Trophoblast cell (in vitro differentiated cells and primary cell): Measurements from ENCODE around the gene CCDC185.
A peak's percentile ranks its signal among the peaks of the same experiment; 100 is the strongest.

ENCODE experiments used
- DNase-seq, 2 donors: peaks; one replicate each; pipeline ENCODE4 v3.0.0-alpha.2; 2016
- H2AFZ ChIP-seq: 2 replicates; pipeline ENCODE4 v1.6.1; 2013; ENCODE audit warnings: low read length, moderate library complexity, mild to moderate bottlenecking; ENCODE audit not compliant: insufficient read depth, poor library complexity
- H2AK5ac ChIP-seq: 2 replicates; pipeline ENCODE4 v1.6.1; 2013; ENCODE audit warnings: mild to moderate bottlenecking, low read length
- H2BK120ac ChIP-seq: 2 replicates; pipeline ENCODE4 v1.6.1; 2013; ENCODE audit warnings: low read length, mild to moderate bottlenecking, moderate library complexity; ENCODE audit not compliant: insufficient read depth, poor library complexity
- H2BK12ac ChIP-seq: 2 replicates; pipeline ENCODE4 v1.6.1; 2013; ENCODE audit warnings: mild to moderate bottlenecking, low read length, moderate library complexity
- H2BK5ac ChIP-seq: 2 replicates; pipeline ENCODE4 v1.6.1; 2013; ENCODE audit warnings: low read length, low read depth, moderate library complexity, mild to moderate bottlenecking; ENCODE audit not compliant: poor library complexity
- H3K14ac ChIP-seq: 2 replicates; pipeline ENCODE4 v1.6.1; 2013; ENCODE audit warnings: mild to moderate bottlenecking, low read length
- H3K18ac ChIP-seq: 2 replicates; pipeline ENCODE4 v1.6.1; 2013; ENCODE audit warnings: mild to moderate bottlenecking, low read length
- H3K23ac ChIP-seq: 2 replicates; pipeline ENCODE4 v1.6.1; 2013; ENCODE audit warnings: low read length
- H3K27ac ChIP-seq: 2 replicates; pipeline ENCODE4 v1.5.1; 2013; ENCODE audit warnings: low read depth, mild to moderate bottlenecking, inconsistent platforms, low read length, moderate library complexity
- H3K27me3 ChIP-seq: 2 replicates; pipeline ENCODE4 v1.6.1; 2013; ENCODE audit warnings: inconsistent platforms, mild to moderate bottlenecking, low read length, moderate library complexity; ENCODE audit not compliant: insufficient read depth
- H3K36me3 ChIP-seq, 2 experiments: 1 replicate in 1 of 2; 2 replicates in 1 of 2; pipeline ENCODE4 v1.6.1; 2013; ENCODE audit warnings: low read length in 2 of 2, mild to moderate bottlenecking in 2 of 2, moderate library complexity in 1 of 2; ENCODE audit not compliant: insufficient read depth in 2 of 2, control insufficient read depth in 1 of 2
- H3K4ac ChIP-seq: 2 replicates; pipeline ENCODE4 v1.6.1; 2013; ENCODE audit warnings: low read depth, mild to moderate bottlenecking, low read length, moderate library complexity
- H3K4me1 ChIP-seq, 2 experiments: 1 replicate in 1 of 2; 2 replicates in 1 of 2; pipeline ENCODE4 v1.6.1; 2013; ENCODE audit warnings: low read length in 2 of 2, mild to moderate bottlenecking in 2 of 2, moderate library complexity in 1 of 2; ENCODE audit not compliant: insufficient read depth in 2 of 2, control insufficient read depth in 1 of 2
- H3K4me2 ChIP-seq: 2 replicates; pipeline ENCODE4 v1.6.1; 2013; ENCODE audit warnings: inconsistent platforms, mild to moderate bottlenecking, low read length, moderate library complexity
- H3K4me3 ChIP-seq: 2 replicates; pipeline ENCODE4 v1.5.1; 2013; ENCODE audit warnings: mild to moderate bottlenecking, low read depth, low read length, inconsistent platforms
- H3K79me1 ChIP-seq: one replicate; pipeline ENCODE4 v1.6.1; 2013; ENCODE audit warnings: low read length
- H3K79me2 ChIP-seq: 2 replicates; pipeline ENCODE4 v1.6.1; 2013; ENCODE audit warnings: low read length, mild to moderate bottlenecking; ENCODE audit not compliant: control insufficient read depth, insufficient read depth, poor library complexity
- H3K9ac ChIP-seq: 2 replicates; pipeline ENCODE4 v1.6.1; 2013; ENCODE audit warnings: mild to moderate bottlenecking, low read length
- H3K9me3 ChIP-seq: 2 replicates; pipeline ENCODE4 v1.6.1; 2013; ENCODE audit warnings: low read depth, mild to moderate bottlenecking, control low read depth, inconsistent platforms, low read length; ENCODE audit not compliant: insufficient read depth
- H4K12ac ChIP-seq: 2 replicates; pipeline ENCODE4 v1.6.1; 2013; ENCODE audit warnings: low read depth, mild to moderate bottlenecking, low read length, moderate library complexity
- H4K8ac ChIP-seq: 2 replicates; pipeline ENCODE4 v1.6.1; 2013; ENCODE audit warnings: low read depth, mild to moderate bottlenecking, low read length, moderate library complexity
- H4K91ac ChIP-seq: one replicate; pipeline ENCODE4 v1.6.1; 2013; ENCODE audit warnings: low read depth, mild to moderate bottlenecking, low read length, moderate library complexity
- WGBS: extraction: QIAGEN DNeasy Blood & Tissue Kit; methylation state at CpG from one replicate; pipeline ENCODE4 v1.1.7; 2013; ENCODE audit warnings: missing lambda C conversion rate; ENCODE audit not compliant: insufficient read length, insufficient coverage; ENCODE audit errors: extremely low coverage; 5-methylcytosine and 5-hydroxymethylcytosine counted together

The CCDC185 gene

GRCh38 chr1:223417903-223418663 lies 24.9 kb downstream of the CCDC185 start:
- no peak overlapping the region for H4K8ac ChIP-seq
- no peak overlapping the region for H3K4me2 ChIP-seq
- no peak overlapping the region for H4K12ac ChIP-seq
- no CpG with 5 or more reads among the region's 7 CpGs for WGBS
- no peak overlapping the region for H3K14ac ChIP-seq
- no peaks in the 10 kb centered on the region for H3K36me3 ChIP-seq
- no peak overlapping the region for H3K4ac ChIP-seq
- no peak overlapping the region for H3K27ac ChIP-seq
- H3K4me3 ChIP-seq = no peak overlapping the region
- no peak overlapping the region for H2BK120ac ChIP-seq
- H2AFZ ChIP-seq = no peak overlapping the region
- no peaks in the 10 kb centered on the region for H3K27me3 ChIP-seq
- H2BK5ac ChIP-seq = no peak overlapping the region
- no peaks in the 10 kb centered on the region for H3K79me2 ChIP-seq
- no peak overlapping the region for H3K23ac ChIP-seq
- H3K79me1 ChIP-seq = no peaks in the 10 kb centered on the region
- H3K18ac ChIP-seq = no peak overlapping the region
- H3K9ac ChIP-seq = no peak overlapping the region
- peaks cover 6% of the 10 kb centered on the region in 2 experiments for H3K4me1 ChIP-seq
- no peaks in the 10 kb centered on the region for H3K9me3 ChIP-seq
- H4K91ac ChIP-seq = no peak overlapping the region
- H2BK12ac ChIP-seq = no peak overlapping the region
- DNase-seq = no peak
- H2AK5ac ChIP-seq = no peak overlapping the region

- Histone ChIP-seq H3K79me1 (peaks cover 1% of the 10 kb centered on the region), H2BK120ac (no peak overlapping the region), H2BK5ac (no peak overlapping the region), H3K14ac (no peak overlapping the region), H4K8ac (no peak overlapping the region), H2AFZ (no peak overlapping the region), H3K4ac (no peak overlapping the region), H4K12ac (no peak overlapping the region), H3K27me3 (no peaks in the 10 kb centered on the region), H2BK12ac (no peak overlapping the region), H3K4me2 (no peak overlapping the region), H3K4me3 (no peak overlapping the region), H3K4me1 (peaks cover 6 to 8% of the 10 kb centered on the region in 2 experiments), H4K91ac (no peak overlapping the region), H3K36me3 (no peaks in the 10 kb centered on the region), H3K27ac (no peak overlapping the region), H2AK5ac (no peak overlapping the region), H3K79me2 (no peaks in the 10 kb centered on the region), H3K18ac (no peak overlapping the region), H3K9ac (no peak overlapping the region), H3K9me3 (no peaks in the 10 kb centered on the region), H3K23ac (no peak overlapping the region)
- WGBS = 100% methylated on average over 3 of the region's 8 CpGs
- no peak for DNase-seq
Measured at GRCh38 chr1:223419115-223419514, 25.9 kb downstream of the CCDC185 start.

GRCh38 chr1:223419561-223419960 lies 26.3 kb downstream of the CCDC185 start:
- no peak overlapping the region for H2BK120ac ChIP-seq
- no peak overlapping the region for H3K4me2 ChIP-seq
- no peak overlapping the region for H3K18ac ChIP-seq
- no CpG with 5 or more reads among the region's 10 CpGs for WGBS
- H2AFZ ChIP-seq = no peak overlapping the region
- H3K23ac ChIP-seq = no peak overlapping the region
- no peak overlapping the region for H3K27ac ChIP-seq
- no peak overlapping the region for H3K4ac ChIP-seq
- no peak overlapping the region for H4K12ac ChIP-seq
- peaks cover 1% of the 10 kb centered on the region for H3K79me1 ChIP-seq
- no peak overlapping the region for H3K9ac ChIP-seq
- H2BK5ac ChIP-seq = no peak overlapping the region
- H2BK12ac ChIP-seq = no peak overlapping the region
- no peaks in the 10 kb centered on the region for H3K9me3 ChIP-seq
- no peak overlapping the region for H4K8ac ChIP-seq
- no peak overlapping the region for H3K14ac ChIP-seq
- no peak overlapping the region for H3K4me3 ChIP-seq
- no peaks in the 10 kb centered on the region for H3K27me3 ChIP-seq
- no peak overlapping the region for H4K91ac ChIP-seq
- H2AK5ac ChIP-seq = no peak overlapping the region
- DNase-seq = no peak
- no peaks in the 10 kb centered on the region for H3K79me2 ChIP-seq
- H3K36me3 ChIP-seq = no peaks in the 10 kb centered on the region
- H3K4me1 ChIP-seq = peaks cover 6 to 8% of the 10 kb centered on the region in 2 experiments

- no peaks in the 10 kb centered on the region for H3K79me2 ChIP-seq
- H4K12ac ChIP-seq = no peak overlapping the region
- no peak overlapping the region for H3K18ac ChIP-seq
- H4K91ac ChIP-seq = peak overlapping the region; percentile 82
- peaks cover 2% of the 10 kb centered on the region for H3K9me3 ChIP-seq
- no peak overlapping the region for H4K8ac ChIP-seq
- H2BK5ac ChIP-seq = no peak overlapping the region
- H3K4me1 ChIP-seq = peaks cover 6 to 8% of the 10 kb centered on the region in 2 experiments
- H2BK120ac ChIP-seq = peak overlapping the region; percentile 16
- H2AK5ac ChIP-seq = peak overlapping the region; percentile 20
- H3K4ac ChIP-seq = no peak overlapping the region
- no peak overlapping the region for H3K4me3 ChIP-seq
- no peak overlapping the region for H3K9ac ChIP-seq
- H3K14ac ChIP-seq = no peak overlapping the region
- no peak overlapping the region for H3K23ac ChIP-seq
- no CpG with 5 or more reads among the region's 1 CpG for WGBS
- no peak overlapping the region for H2AFZ ChIP-seq
- DNase-seq = no peak
- H3K27ac ChIP-seq = no peak overlapping the region
- H2BK12ac ChIP-seq = peak overlapping the region; percentile 39
- H3K4me2 ChIP-seq = no peak overlapping the region
- no peaks in the 10 kb centered on the region for H3K36me3 ChIP-seq
- H3K27me3 ChIP-seq = no peaks in the 10 kb centered on the region
- peaks cover 1% of the 10 kb centered on the region for H3K79me1 ChIP-seq
Measured at GRCh38 chr1:223421025-223421424, 27.8 kb downstream of the CCDC185 start.
